ENCODE measurements around the gene SLC39A11. TPM values are rescaled to one million over a fixed set of nuclear protein-coding genes. Genes with fewer than 3 reads are reported as not detected.
"Not testable (repeated sequence)": the region's sequence is repeated elsewhere in the genome, so short reads cannot be mapped to it uniquely, and the experiment has no call there.

Gene SLC39A11
- total and polyA plus RNA-seq, 3 donors from 2014 or later = 11.4 to 18.6 (median 18.0) TPM

DNA sequence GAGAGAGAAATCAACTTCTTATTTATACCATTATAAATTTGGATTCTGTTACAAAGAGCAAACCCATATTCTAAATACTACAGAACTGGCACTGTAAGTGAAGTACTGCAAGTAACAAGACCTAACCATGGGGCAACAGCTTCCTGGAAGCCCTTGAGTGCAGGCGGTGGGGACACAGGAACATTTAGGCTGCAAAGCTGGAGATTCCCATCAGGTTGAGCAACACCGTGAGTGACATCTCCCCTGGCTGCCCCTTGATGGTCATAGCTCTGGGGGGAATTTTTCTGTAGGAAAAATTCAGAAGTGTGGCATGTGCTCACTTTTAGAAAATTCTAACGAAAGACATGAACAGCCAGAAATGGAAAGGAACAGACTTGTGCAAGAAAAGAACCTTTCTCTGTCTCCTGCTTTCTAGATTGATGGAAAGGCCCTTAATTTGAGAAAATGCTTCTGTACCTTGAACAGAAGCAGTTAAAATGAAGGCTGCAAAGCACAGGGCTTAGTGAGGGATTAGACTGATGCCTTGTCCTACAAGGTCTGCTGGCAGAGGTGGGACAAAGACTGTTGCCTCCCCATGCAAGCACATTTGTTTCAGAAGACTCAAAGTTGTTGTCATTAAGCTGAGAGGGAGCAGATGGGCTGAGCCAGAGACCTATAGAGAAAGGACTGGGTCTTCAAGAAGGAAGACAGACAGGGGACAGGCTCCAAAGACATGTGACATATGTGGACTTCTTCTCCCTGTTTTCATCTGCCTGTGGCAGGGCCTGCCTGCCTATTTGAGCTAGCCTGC lies 380.8 kb downstream of the SLC39A11 start:
- 95 to 97% methylated on average over 3 of the region's 3 CpGs for WGBS, 2 donors
- H3K27me3 ChIP-seq = no peaks in the 10 kb centered on the region
- TF ChIP-seq, protein P1, sequence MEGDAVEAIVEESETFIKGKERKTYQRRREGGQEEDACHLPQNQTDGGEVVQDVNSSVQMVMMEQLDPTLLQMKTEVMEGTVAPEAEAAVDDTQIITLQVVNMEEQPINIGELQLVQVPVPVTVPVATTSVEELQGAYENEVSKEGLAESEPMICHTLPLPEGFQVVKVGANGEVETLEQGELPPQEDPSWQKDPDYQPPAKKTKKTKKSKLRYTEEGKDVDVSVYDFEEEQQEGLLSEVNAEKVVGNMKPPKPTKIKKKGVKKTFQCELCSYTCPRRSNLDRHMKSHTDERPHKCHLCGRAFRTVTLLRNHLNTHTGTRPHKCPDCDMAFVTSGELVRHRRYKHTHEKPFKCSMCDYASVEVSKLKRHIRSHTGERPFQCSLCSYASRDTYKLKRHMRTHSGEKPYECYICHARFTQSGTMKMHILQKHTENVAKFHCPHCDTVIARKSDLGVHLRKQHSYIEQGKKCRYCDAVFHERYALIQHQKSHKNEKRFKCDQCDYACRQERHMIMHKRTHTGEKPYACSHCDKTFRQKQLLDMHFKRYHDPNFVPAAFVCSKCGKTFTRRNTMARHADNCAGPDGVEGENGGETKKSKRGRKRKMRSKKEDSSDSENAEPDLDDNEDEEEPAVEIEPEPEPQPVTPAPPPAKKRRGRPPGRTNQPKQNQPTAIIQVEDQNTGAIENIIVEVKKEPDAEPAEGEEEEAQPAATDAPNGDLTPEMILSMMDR (IDR thresholded peaks at IDR 0.05) = no peak
- H3K36me3 ChIP-seq (ENCODE audit: low read depth, missing control alignments) = no peaks in the 10 kb centered on the region
- DNase-seq = no peak
- no peak overlapping the region for H3K4me3 ChIP-seq
- intact Hi-C loops (cut with DNase I; ENCODE audit: low total_unique reads) = no loop called here
- H3K9me3 ChIP-seq = no peaks in the 10 kb centered on the region
- no peaks in the 10 kb centered on the region for H3K4me1 ChIP-seq
- H3K27ac ChIP-seq = no peak overlapping the region

DNA sequence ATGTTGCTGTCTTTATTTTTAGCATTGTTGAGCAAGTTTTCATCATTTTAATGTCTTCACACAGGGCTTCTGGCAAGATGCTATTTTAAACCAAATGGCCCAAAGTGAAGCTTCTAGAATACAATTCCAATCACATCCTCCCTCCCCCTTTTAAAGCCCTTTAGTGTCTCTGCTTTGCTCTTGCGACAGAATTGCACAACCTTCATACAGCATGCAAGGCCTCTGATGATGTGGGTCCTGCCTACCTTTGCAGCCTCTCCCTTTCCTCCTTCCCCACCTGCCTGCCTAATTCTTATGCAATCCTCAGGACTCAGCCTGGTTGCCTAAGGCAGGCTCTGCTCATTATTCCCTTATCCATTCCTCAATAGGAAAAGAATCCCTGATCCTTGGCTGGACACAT lies 381.7 kb downstream of the SLC39A11 start:
- Histone ChIP-seq H3K4me1 (no peaks in the 10 kb centered on the region), H3K9me3 (no peaks in the 10 kb centered on the region), H3K27me3 (no peaks in the 10 kb centered on the region), H3K27ac (no peak overlapping the region), H3K36me3 (ENCODE audit: low read depth, missing control alignments) (no peaks in the 10 kb centered on the region), H3K4me3 (no peak overlapping the region)
- DNase-seq = no peak
- TF ChIP-seq POLR2A (IDR thresholded peaks at IDR 0.05) = no peak
- TF ChIP-seq, protein P1 (IDR thresholded peaks at IDR 0.05) = no peak
- intact Hi-C loops (cut with DNase I; ENCODE audit: low total_unique reads) = no loop called here
- 91 to 94% methylated on average over 1 of the region's 1 CpG for WGBS, 2 donors

DNA sequence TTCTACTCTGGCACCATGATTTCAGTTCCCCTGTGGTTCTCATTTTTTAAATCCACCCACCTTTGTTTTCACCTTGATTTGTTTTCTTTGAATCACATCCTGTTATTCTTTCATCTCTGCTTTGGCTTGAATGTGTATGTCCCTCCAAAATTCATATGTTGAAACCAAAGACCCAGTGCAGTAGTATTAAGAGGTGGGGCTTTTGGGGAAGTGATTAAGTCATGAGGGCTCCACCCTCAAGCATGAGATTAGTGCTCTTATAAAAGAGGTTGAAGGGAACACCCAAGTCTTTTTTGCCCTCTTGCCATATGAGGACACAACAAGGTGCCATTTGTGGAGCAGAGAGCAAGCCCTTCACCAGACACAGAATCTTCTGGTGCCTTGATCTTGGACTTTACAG lies 382.3 kb downstream of the SLC39A11 start:
- H3K36me3 ChIP-seq (ENCODE audit: low read depth, missing control alignments) = no peaks in the 10 kb centered on the region
- H3K4me1 ChIP-seq = no peaks in the 10 kb centered on the region
- no peak overlapping the region for H3K27ac ChIP-seq
- intact Hi-C loops (cut with DNase I; ENCODE audit: low total_unique reads) = no loop called here
- no peak for TF ChIP-seq POLR2A (IDR thresholded peaks at IDR 0.05)
- TF ChIP-seq, protein P1 (IDR thresholded peaks at IDR 0.05) = no peak
- no peak for DNase-seq
- H3K9me3 ChIP-seq = no peaks in the 10 kb centered on the region
- H3K27me3 ChIP-seq = no peaks in the 10 kb centered on the region
- no peak overlapping the region for H3K4me3 ChIP-seq

DNA sequence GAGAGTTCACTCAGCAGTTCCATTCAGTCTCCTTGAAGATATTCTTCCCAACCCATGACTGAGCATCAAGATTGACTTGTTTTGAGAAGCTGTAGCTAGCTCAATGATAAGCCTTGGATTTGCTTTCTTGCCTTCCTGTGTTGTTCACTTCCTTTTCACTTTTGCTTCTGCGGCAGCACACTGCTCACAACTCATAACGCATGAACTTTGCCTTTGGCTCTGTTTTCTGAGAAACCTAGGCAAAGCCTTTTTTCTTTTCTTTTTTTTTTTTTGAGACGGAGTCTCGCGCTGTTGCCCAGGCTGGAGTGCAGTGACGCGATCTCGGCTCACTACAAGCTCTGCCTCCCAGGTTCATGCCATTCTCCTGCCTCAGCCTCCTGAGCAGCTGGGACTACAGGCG lies 383.8 kb downstream of the SLC39A11 start:
- DNase-seq; intact Hi-C loops (cut with DNase I; ENCODE audit: low total_unique reads): not testable (repeated sequence)
- WGBS, 2 donors = 95 to 99% methylated on average over 9 of the region's 9 CpGs

DNA sequence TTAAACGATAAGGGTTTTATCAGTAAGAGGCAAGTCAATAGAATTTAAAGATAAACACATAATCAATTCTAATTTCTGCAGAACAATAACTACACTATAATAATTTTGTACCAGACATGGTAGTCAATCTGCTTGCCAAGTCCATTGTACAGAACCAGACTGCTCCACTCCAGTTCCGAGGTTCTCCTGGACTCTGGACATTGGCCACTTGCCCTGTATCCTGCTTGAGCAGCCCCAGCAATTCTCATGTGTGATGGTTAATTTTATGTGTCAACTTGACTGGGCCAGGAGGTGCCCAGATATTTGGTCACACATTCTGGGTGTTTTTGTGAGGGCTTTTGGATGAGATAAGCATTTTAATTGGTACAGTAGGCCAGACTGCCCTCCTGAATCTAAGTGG lies 384.6 kb downstream of the SLC39A11 start:
- Histone ChIP-seq H3K36me3 (ENCODE audit: low read depth, missing control alignments) (no peaks in the 10 kb centered on the region), H3K4me3 (no peak overlapping the region), H3K27me3 (no peaks in the 10 kb centered on the region), H3K27ac (no peak overlapping the region), H3K4me1 (no peaks in the 10 kb centered on the region), H3K9me3 (no peaks in the 10 kb centered on the region)
- intact Hi-C loops (cut with DNase I; ENCODE audit: low total_unique reads) = no loop called here
- WGBS, 2 donors = 88 to 96% methylated on average over 2 of the region's 2 CpGs
- no peak for DNase-seq
- TF ChIP-seq POLR2A (IDR thresholded peaks at IDR 0.05) = no peak
- TF ChIP-seq, protein P1 (IDR thresholded peaks at IDR 0.05) = no peak

More for the DNA sequence above, 383.8 kb downstream of the SLC39A11 start:
- H3K27ac ChIP-seq; H3K36me3 ChIP-seq (ENCODE audit: low read depth, missing control alignments); H3K9me3 ChIP-seq; H3K4me3 ChIP-seq; H3K27me3 ChIP-seq; H3K4me1 ChIP-seq: not testable (repeated sequence)

All from testis (tissue), 3 donors.